GM19455 (cell line): ENCODE results near the gene RASSF3.
"Not testable (repeated sequence)": the region's sequence is repeated elsewhere in the genome, so short reads cannot be mapped to it uniquely, and the experiment has no call there.

Experiments
- ATAC-seq: cut with Tn5 transposase; IDR thresholded peaks from one replicate; pipeline ENCODE4 v1.9.1; 2021; ENCODE audit not compliant: unreplicated experiment

Gene RASSF3

GRCh38 chr12:64688715-64689114 lies 78.4 kb downstream of the RASSF3 start:
- ATAC-seq = no peak

GRCh38 chr12:64690236-64690635 lies 79.9 kb downstream of the RASSF3 start:
- not testable (repeated sequence) for ATAC-seq

- ATAC-seq = no peak
Measured at GRCh38 chr12:64691227-64691794, 81.0 kb downstream of the RASSF3 start.

- ATAC-seq = no peak
Measured at GRCh38 chr12:64691795-64692583, 81.7 kb downstream of the RASSF3 start.

GRCh38 chr12:64694130-64695040 lies 84.1 kb downstream of the RASSF3 start:
- ATAC-seq = no peak

- ATAC-seq = no peak
Measured at GRCh38 chr12:64695550-64695949, 85.3 kb downstream of the RASSF3 start.

GRCh38 chr12:64696080-64696741 lies 85.9 kb downstream of the RASSF3 start:
- ATAC-seq = no peak

- no peak for ATAC-seq
Measured at GRCh38 chr12:64699504-64700115, 89.3 kb downstream of the RASSF3 start.

- ATAC-seq = no peak
Measured at GRCh38 chr12:64700532-64700931, 90.2 kb downstream of the RASSF3 start.

- ATAC-seq = no peak
Measured at GRCh38 chr12:64701283-64701682, 91.0 kb downstream of the RASSF3 start.

- ATAC-seq = no peak
Measured at GRCh38 chr12:64706306-64706705, 96.0 kb downstream of the RASSF3 start.

GRCh38 chr12:64706857-64707256 lies 96.6 kb downstream of the RASSF3 start:
- ATAC-seq = no peak

GRCh38 chr12:64707362-64707761 lies 97.1 kb downstream of the RASSF3 start:
- ATAC-seq = no peak

GRCh38 chr12:64707926-64708325 lies 97.6 kb downstream of the RASSF3 start:
- no peak for ATAC-seq

GRCh38 chr12:64709429-64709828 lies 99.1 kb downstream of the RASSF3 start:
- no peak for ATAC-seq

- no peak for ATAC-seq
Measured at GRCh38 chr12:64713376-64713775, 103.1 kb downstream of the RASSF3 start.

- peak; percentile 80 for ATAC-seq
Measured at GRCh38 chr12:64714551-64714968, 104.3 kb downstream of the RASSF3 start.

GRCh38 chr12:64716371-64716770 lies 106.1 kb downstream of the RASSF3 start:
- ATAC-seq = no peak

GRCh38 chr12:64716839-64717455 lies 106.7 kb downstream of the RASSF3 start:
- no peak for ATAC-seq

GRCh38 chr12:64718649-64719048 lies 108.4 kb downstream of the RASSF3 start:
- no peak for ATAC-seq
